GM18502 (cell line): ENCODE results near the gene TYR.
"Not testable (repeated sequence)": the region's sequence is repeated elsewhere in the genome, so short reads cannot be mapped to it uniquely, and the experiment has no call there.

Source experiments
- ATAC-seq: cut with Tn5 transposase; IDR thresholded peaks from one replicate; pipeline ENCODE4 v1.9.1; 2021; ENCODE audit warnings: mild to moderate bottlenecking; ENCODE audit not compliant: unreplicated experiment, poor library complexity

TYR gene

GRCh38 chr11:89177691-89178231, at the start of gene TYR:
TYR (plus strand) TSS chr11:89177875; CDS start chr11:89177954, 79 bp downstream.
- no peak for ATAC-seq

GRCh38 chr11:89136606-89137005, 41.1 kb upstream of the TYR start:
- no peak for ATAC-seq

- no peak for ATAC-seq
Observed at GRCh38 chr11:89147229-89147628, 30.4 kb upstream of the TYR start.

GRCh38 chr11:89159974-89160373, 17.7 kb upstream of the TYR start:
- ATAC-seq, result no peak

DNA sequence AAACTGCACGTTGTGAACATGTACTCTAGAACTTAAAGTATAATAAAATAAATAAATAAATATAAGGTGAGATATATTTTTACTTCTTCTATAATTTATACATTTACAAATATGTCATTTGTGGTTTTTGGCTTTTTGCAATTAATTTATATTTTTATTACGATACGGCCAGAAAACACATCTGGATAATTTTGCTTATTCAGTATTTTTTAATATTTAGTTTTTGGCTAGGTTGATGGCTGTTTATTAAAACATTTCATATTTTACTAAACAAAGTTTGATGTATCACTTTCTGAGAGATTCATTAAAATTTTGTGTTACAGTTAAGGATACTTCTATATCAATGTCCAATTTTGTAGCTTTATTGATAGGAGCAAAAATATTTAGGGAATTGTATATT, 15.7 kb upstream of the TYR start:
- ATAC-seq, result no peak

- ATAC-seq, result no peak
Observed at GRCh38 chr11:89163686-89164085, 14.0 kb upstream of the TYR start.

DNA sequence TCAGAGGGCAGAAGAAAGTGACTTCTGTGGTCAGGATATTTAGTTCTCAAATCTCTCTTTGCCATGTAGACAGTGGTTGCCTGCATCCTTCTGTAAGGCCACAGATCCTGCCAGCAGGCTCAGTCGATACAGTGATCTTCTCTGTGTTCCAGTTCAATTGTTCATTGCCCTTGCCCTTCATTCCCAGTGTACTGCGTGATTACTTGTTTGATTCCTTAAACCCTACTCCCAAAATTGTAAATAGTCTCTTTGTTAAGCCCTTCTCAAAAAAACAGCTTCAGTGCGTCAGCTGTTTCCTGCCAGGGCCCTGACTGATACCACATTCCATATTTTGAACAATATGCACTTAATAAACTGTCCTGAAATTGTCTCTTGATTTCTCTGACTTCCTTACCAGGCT, 9.3 kb upstream of the TYR start:
- ATAC-seq, result no peak

DNA sequence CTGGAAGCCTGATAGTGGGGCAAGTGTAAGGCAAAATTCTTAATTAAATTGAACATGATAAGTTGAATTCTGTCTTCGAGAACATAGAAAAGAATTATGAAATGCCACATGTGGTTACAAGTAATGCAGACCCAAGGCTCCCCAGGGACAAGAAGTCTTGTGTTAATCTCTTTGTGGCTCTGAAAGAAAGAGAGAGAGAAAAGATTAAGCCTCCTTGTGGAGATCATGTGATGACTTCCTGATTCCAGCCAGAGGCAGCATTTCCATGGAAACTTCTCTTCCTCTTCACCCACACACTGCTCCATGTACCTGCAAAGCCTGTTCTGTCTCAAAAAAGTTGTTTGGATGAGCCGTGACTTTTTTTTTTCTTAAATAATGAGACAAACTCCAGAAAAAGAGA, 1.9 kb upstream of the TYR start:
- ATAC-seq, result no peak

DNA sequence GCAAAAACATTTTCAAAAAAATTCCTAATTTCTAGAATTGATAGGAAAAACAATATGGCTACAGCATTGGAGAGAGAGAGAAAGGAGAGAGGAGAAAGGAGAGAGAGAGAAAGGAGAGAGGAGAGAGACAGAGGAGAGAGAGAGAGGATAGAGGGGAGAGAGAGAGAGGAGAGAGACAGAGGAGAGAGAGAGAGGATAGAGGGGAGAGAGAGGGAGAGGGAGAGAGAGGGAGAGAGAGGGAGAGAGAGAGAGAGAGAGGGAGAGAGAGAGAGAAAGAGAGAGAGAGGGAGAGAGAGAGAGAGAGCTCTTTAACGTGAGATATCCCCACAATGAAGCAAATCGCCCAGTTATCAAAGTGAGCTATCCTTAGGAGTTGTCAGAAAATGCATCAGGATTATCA, 737 bp upstream of the TYR start:
- no peak for ATAC-seq

DNA sequence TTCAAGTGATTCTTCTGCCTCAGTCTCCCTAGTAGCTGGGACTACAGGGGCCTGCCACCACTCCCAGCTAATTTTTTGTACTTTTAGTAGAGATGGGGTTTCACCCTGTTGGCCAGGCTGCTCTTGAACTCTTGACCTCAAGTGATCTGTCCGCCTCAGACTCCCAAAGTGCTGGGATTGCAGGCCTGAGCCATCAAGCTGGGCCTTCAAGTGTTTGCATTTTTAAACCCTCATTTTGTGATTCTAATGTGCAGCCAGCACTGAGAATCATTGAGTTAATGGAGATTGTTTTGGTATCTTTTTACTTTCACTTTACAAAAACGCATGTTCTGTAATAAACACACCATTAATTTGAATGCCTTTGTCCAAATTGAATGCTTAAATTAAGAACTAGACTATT, 3.4 kb downstream of the TYR start:
- no peak for ATAC-seq

GRCh38 chr11:89182773-89183518, 5.3 kb downstream of the TYR start:
- ATAC-seq, result no peak

GRCh38 chr11:89184021-89184420, 6.3 kb downstream of the TYR start:
- no peak for ATAC-seq

DNA sequence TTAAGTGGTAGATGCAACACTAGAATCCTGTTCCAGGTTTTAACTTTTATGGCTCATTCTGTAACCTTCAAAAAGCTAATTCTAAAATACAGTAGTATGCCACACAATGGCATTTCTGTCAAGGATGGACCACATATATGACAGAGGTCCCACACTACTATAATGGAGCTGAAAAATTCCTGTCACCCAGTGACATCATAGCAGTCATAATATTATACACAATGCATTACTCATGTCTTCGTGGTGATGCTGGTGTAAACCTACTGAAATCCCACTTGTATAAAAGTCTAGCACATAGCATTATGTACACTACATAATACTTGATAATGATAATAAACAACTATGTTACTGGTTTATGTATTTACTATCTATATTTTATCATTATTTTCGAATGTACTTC, 12.1 kb downstream of the TYR start:
- ATAC-seq, result no peak

GRCh38 chr11:89201138-89201537, 23.5 kb downstream of the TYR start:
- no peak for ATAC-seq

DNA sequence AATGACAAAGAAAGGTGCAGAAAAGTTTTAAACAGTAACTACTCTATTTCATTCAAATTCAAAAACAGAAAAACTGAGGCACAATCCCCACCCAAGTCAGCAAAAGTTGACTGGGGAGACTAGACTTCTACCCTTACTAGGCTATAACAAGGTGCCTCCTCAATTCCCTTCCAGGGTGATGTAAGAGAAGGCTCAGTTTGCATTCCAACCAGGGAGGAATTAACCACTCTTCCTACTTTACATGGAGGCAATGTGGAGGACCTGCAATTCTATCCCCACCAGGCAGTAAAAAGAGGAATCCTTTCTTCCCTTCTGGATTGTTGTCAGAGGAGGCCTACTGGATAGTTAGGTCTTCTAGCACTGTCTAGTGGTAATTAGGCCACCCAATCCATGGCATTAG, 26.1 kb downstream of the TYR start:
- no peak for ATAC-seq

DNA sequence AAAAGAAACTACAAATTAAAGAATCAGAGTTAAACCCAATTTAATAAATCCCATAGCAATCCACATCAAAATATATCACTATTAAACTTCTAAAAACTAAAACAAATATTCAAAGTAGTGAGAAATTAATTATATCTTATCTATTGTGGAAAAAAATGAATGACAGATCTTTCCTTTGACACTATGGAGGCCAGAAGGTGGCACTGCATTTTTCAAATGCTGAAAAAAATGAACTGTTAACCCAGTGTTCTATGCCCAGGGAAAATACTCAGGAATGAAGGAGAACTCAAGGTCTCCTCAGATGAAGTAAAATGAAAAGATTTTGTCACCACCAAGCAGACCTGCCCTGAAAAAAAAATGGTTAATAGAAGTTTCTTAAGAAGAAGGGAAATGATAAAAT, 27.7 kb downstream of the TYR start:
- no peak for ATAC-seq

DNA sequence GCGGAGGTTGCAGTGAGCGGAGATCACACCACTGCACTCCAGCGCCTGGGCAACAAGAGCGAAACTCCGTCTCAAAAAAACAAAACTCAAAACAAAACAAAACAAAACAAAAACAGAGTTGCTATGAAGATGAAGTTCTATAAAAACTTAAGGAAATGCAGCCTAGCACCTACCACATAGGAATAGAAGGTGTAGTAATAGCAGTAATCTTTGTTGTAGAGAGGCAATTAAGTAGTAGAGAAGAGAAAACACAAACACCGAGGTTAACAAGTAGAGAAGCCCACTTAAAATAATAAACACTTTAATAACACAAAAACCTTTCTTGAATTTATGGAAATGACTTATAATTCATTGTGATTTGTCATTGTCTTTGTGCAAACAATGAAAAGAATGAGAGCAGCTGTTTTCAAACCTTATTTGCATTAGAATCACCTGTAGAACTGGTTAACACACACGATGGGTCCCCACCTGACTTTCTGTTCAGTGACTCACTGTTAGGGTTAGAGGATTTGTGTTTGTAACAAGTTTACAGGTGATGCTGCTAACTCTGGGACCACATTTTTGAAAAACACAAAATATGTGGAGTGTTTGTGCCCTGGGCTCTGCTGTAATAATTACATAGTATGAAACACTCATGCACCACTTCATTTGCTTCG, 43.1 kb downstream of the TYR start:
- no peak for ATAC-seq

DNA sequence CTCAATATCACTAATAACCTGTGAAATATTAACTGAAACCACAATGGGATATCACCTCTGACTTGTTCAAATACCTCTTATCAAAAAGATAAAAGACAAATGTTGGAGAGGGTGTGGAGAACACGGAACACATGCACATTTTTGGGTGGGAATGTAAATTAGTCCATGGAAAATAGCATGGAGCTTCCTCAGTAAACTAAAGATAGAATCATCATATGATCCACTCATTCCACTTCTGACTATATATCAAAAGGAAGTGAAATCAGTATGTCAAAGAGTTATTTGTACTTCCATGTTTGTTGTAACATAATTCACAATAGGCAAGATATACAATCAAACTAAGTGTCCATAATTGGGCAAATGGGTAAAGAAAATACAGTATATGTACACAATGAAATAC, 57.4 kb downstream of the TYR start:
- no peak for ATAC-seq

DNA sequence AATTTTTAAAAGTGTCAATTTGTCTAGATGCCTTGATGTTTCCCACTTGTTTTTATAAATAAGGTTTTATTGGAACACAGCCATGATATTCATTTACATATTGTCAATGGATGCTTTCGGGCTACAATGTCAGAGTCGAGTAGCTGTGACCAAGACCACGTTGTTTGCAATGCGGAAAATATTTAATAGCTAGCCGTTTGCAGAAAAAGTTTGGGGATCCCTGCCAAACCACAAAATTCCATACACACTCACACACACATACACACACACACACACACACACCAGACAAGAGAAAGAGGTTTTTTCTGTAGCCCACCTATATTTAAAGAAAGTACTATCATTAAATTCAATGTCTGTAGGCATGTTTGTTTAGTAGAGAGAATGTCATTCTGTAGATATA, 58.3 kb downstream of the TYR start:
- no peak for ATAC-seq

GRCh38 chr11:89247007-89247406, 69.3 kb downstream of the TYR start:
- not testable (repeated sequence) for ATAC-seq

DNA sequence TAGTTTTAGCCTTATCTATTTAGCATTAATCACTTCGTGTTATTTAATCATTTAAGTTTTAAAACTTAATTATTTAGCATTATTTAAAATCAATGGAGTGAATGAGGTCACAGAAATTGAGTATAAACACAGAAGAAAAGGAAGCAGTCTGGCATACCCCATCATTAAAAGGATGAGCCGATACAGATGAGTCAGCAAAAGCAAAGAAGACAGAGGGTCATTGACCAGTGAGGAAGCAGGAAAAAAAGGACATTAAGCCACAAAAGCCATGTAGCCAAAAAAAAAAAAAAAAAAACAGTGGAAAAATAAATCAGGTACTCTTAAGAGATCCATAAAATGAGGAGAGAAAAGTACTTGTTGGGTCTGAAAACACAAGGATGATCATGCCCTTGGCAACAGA, 71.5 kb downstream of the TYR start:
- no peak for ATAC-seq

DNA sequence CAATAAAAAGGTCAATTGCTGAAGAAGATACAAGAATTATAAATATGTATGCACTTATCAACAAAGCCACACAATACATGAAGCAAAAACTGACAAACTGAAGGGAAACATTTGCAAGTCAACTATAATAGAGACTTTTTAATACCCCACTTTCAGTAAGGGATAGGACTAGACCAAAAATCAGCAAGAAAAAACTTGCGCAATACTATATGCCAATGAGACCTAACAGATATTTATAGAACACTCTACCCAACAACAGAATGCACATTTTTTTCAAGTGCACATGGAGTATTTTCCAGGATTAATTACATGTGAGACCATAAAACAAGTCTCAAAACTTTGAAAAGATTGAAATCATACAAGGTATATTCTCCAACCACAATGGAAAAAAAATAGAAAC, 83.8 kb downstream of the TYR start:
- ATAC-seq, result not testable (repeated sequence)
